GM12873 (cell line): ENCODE measurements around the gene SIGLECL1.

Experiments
- TF ChIP-seq, protein P1 (sequence below): IDR thresholded peaks from 2 replicates; pipeline ENCODE4 v1.5.1; 2012; ENCODE audit warnings: low read depth, mild to moderate bottlenecking, moderate library complexity, low read length, control low read depth; ENCODE audit not compliant: insufficient read depth; ENCODE audit errors: missing control alignments

The SIGLECL1 gene

GRCh38 chr19:51250786-51251467, at the start of gene SIGLECL1:
SIGLECL1 (plus strand) TSS chr19:51251080; CDS start chr19:51264073, 12,993 bp downstream.
- TF ChIP-seq, protein P1, sequence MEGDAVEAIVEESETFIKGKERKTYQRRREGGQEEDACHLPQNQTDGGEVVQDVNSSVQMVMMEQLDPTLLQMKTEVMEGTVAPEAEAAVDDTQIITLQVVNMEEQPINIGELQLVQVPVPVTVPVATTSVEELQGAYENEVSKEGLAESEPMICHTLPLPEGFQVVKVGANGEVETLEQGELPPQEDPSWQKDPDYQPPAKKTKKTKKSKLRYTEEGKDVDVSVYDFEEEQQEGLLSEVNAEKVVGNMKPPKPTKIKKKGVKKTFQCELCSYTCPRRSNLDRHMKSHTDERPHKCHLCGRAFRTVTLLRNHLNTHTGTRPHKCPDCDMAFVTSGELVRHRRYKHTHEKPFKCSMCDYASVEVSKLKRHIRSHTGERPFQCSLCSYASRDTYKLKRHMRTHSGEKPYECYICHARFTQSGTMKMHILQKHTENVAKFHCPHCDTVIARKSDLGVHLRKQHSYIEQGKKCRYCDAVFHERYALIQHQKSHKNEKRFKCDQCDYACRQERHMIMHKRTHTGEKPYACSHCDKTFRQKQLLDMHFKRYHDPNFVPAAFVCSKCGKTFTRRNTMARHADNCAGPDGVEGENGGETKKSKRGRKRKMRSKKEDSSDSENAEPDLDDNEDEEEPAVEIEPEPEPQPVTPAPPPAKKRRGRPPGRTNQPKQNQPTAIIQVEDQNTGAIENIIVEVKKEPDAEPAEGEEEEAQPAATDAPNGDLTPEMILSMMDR, result no peak

- TF ChIP-seq, protein P1, result no peak
Observed at GRCh38 chr19:51201712-51202111, 49.2 kb upstream of the SIGLECL1 start.

DNA sequence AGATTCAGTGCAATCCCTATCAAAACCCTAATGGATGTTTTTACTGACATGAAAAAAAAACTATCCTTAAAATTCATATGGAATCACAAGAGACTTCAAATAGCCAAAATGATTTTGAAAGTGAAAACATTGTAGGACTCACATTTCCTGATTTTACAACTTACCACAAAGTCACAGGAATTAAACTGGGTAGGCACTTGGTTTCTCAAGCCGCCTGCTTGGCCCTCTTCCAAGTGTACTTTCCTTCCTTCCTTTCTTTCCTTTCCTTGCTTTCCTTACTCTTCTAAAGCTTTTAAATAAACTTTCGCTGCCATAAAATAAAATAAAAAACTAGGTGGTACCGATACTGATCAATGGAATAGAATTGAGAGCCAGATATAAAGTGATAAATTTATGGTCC, 47.0 kb upstream of the SIGLECL1 start:
- TF ChIP-seq, protein P1, result no peak

GRCh38 chr19:51204321-51204720, 46.6 kb upstream of the SIGLECL1 start:
- TF ChIP-seq, protein P1, result no peak

DNA sequence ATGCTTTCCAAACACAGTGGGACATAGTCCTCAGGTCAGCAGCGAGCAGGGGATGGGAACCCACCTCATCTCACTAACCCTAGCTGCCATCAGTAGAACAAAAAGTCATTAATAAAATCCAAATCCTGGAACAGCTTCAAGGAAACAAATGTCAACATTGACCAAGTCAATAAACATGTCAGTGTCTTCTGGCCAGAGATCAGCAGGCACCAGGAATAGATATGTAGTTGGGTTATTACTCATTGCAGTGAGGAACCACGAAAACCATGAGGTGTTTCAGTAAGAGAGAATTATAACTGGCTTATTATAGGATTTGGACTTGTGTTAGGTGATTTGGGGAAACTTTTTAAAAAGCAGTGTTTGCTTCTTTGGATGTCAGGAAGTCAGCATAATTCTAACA, 43.1 kb upstream of the SIGLECL1 start:
- TF ChIP-seq, protein P1, result no peak

- TF ChIP-seq, protein P1, result no peak
Observed at GRCh38 chr19:51210191-51210784, 40.6 kb upstream of the SIGLECL1 start.

DNA sequence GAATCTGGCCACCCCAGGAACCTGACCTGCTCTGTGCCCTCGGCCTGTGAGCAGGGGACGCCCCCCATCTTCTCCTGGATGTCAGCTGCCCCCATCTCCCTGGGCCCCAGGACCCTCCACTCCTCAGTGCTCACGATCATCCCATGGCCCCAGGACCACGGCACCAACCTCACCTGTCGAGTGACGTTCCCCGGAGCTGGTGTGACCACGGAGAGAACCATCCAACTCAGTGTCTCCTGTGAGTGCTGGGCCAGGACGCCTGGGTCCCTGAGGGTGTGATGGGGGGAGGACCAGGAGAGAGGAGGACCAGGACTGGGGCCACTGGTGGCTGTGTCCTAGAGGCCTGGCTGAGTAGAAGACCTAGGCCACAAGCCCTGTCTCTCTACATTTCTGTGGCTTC, 39.0 kb upstream of the SIGLECL1 start:
- TF ChIP-seq, protein P1, result no peak
